ENCODE measurements around the gene GNPNAT1.

GNPNAT1 gene

GRCh38 chr14:52791223-52792096 lies at the start of gene GNPNAT1:
GNPNAT1 (minus strand) TSS chr14:52791607; CDS start chr14:52784650, 6,957 bp downstream.
- Mint-ChIP-seq H3K27ac (peak within 1 kb of the TSS; percentile 79), H3K27me3 (no peaks in the 10 kb centered on the region), H3K4me1 (peaks cover 34% of the 10 kb centered on the region), H3K9me3 (peaks cover under 1% of the 10 kb centered on the region), H3K36me3 (peaks cover 8% of the 10 kb centered on the region), H3K4me3 (peak within 1 kb of the TSS; percentile 92)
- CTCF ChIA-PET: no interaction called here
- peak; percentile 94 for DNase-seq

- H3K4me3 Mint-ChIP-seq: no peak overlapping the region
- H3K27ac Mint-ChIP-seq: no peak overlapping the region
- no peak for DNase-seq
- no peaks in the 10 kb centered on the region for H3K4me1 Mint-ChIP-seq
- CTCF ChIA-PET: no interaction called here
- H3K9me3 Mint-ChIP-seq: no peaks in the 10 kb centered on the region
- H3K36me3 Mint-ChIP-seq: no peaks in the 10 kb centered on the region
- H3K27me3 Mint-ChIP-seq: peaks cover 5% of the 10 kb centered on the region
Observed at GRCh38 chr14:52840877-52841276, 49.5 kb upstream of the GNPNAT1 start.

DNA sequence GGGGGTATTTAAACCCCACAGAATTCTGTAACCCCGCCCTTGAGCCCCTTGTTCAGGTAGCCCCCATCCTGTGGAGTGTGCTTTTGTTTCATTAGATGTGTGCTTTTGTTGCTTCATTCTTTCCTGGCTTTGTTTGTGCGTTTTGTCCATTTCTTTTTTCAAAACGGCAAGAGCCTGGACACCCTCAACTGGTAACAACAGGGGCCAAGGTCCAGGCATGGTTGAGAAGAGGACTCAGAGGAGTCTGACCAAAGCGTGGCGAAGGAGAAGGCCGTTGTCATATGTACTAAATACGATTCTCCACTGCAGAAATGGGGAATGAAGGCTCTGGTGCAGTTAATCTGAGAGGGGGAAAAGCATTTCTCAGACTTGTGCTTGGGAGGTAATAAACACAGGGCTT lies 46.0 kb upstream of the GNPNAT1 start:
- Mint-ChIP-seq H3K27me3 (peaks cover 5% of the 10 kb centered on the region), H3K4me3 (no peak overlapping the region), H3K4me1 (no peaks in the 10 kb centered on the region), H3K36me3 (no peaks in the 10 kb centered on the region), H3K9me3 (no peaks in the 10 kb centered on the region), H3K27ac (no peak overlapping the region)
- DNase-seq: no peak
- CTCF ChIA-PET: no interaction called here

DNA sequence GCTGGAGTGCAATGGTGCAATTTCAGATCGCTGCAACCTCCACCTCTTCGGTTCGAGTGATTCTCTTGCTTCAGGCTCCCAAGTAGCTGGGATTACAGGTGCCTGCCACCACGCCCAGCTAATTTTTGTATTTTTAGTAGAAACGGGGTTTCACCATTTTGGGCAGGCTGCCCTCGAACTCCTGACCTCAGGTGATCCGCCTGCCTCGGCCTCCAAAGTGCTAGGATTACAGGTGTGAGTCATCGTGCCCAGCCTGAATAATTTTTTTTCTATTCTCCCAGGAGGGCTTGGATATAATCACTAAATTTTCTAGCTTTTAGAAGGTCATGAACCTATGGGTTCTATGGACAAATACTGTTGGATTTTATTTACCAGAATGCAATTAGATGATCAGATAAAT lies 44.7 kb upstream of the GNPNAT1 start:
- no peaks in the 10 kb centered on the region for H3K36me3 Mint-ChIP-seq
- CTCF ChIA-PET: interaction anchor here (0.7 kb wide), 1 partner anchor 93 kb away, joined by 4 read pairs; no protein-coding TSS in a partner anchor
- DNase-seq: no peak
- peaks cover 8% of the 10 kb centered on the region for H3K27me3 Mint-ChIP-seq
- H3K4me1 Mint-ChIP-seq: no peaks in the 10 kb centered on the region
- no peaks in the 10 kb centered on the region for H3K9me3 Mint-ChIP-seq
- H3K27ac Mint-ChIP-seq: no peak overlapping the region
- H3K4me3 Mint-ChIP-seq: no peak overlapping the region

- H3K27me3 Mint-ChIP-seq: peaks cover 8% of the 10 kb centered on the region
- CTCF ChIA-PET: interaction anchor here (0.9 kb wide), 1 partner anchor 219 kb away, joined by 4 read pairs; no protein-coding TSS in a partner anchor
- DNase-seq: no peak
- no peaks in the 10 kb centered on the region for H3K4me1 Mint-ChIP-seq
- no peaks in the 10 kb centered on the region for H3K9me3 Mint-ChIP-seq
- no peak overlapping the region for H3K4me3 Mint-ChIP-seq
- H3K36me3 Mint-ChIP-seq: no peaks in the 10 kb centered on the region
- no peak overlapping the region for H3K27ac Mint-ChIP-seq
Observed at GRCh38 chr14:52835122-52835903, 43.9 kb upstream of the GNPNAT1 start.

DNA sequence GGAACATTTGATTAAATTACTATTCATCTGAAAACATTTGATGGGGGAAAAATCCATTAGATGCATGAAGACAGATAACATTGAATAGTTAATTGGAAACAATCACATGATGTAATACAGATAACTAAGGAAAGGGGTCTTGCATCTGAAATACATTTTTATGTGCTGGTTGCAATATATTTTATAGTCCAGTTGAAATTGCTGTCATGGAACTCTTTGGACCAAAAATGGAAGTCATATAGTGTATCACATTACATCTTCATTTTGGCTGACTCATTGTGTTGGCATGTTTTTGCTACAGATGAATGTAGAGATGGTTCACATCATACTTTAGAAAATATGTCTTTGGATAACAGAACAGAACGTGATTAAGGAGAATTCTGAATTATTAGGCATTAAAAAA lies 43.0 kb upstream of the GNPNAT1 start:
- no peak for DNase-seq
- H3K36me3 Mint-ChIP-seq: no peaks in the 10 kb centered on the region
- CTCF ChIA-PET: interaction anchor here (0.8 to 0.9 kb wide), 2 partner anchors 220 to 471 kb away, joined by 4 read pairs; no protein-coding TSS in a partner anchor
- no peaks in the 10 kb centered on the region for H3K9me3 Mint-ChIP-seq
- no peaks in the 10 kb centered on the region for H3K4me1 Mint-ChIP-seq
- H3K27me3 Mint-ChIP-seq: peaks cover 11% of the 10 kb centered on the region
- no peak overlapping the region for H3K4me3 Mint-ChIP-seq
- no peak overlapping the region for H3K27ac Mint-ChIP-seq

- no peak for DNase-seq
- Mint-ChIP-seq H3K4me1 (no peaks in the 10 kb centered on the region), H3K4me3 (no peak overlapping the region), H3K36me3 (no peaks in the 10 kb centered on the region), H3K9me3 (no peaks in the 10 kb centered on the region), H3K27ac (no peak overlapping the region), H3K27me3 (peaks cover 11% of the 10 kb centered on the region)
- CTCF ChIA-PET: interaction anchor here (0.8 kb wide), 1 partner anchor 472 kb away, joined by 4 read pairs; no protein-coding TSS in a partner anchor
Observed at GRCh38 chr14:52833891-52834290, 42.5 kb upstream of the GNPNAT1 start.

DNA sequence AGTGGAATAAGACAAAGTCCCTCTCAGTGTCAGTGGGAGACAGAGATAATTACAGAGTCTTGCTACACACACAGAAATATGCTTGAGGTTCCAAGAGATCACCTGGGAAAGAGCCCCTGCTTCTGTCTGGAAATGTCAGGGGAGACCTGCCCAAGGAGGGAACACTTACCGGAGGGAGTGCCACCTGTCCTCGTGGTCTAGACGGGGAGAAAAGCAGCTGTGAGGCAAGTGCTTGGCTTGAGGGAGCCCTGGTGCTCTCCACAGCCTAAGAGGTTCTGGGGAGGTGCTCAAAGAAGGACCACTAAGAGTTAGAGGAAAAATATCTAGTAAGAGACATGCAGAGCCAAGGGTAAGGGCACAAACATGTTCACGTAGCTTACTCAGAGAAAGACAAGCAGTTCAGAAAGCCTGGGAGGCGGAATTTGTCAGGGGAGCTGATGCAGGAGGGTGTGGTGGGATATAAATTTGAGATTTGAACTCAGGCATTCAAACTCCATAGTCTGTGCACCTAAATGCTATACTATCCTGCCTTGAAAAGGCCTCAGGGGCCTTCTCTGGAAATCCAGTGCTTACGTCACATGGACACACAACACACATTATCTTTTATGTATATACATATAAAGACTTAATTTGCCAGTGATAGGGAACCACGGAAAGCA lies 38.2 kb upstream of the GNPNAT1 start:
- no peaks in the 10 kb centered on the region for H3K9me3 Mint-ChIP-seq
- H3K27ac Mint-ChIP-seq: no peak overlapping the region
- no peak for DNase-seq
- CTCF ChIA-PET: interaction anchor here (0.7 to 2.0 kb wide), 3 partner anchors 132 to 476 kb away, joined by 3 to 5 read pairs (median 3); no protein-coding TSS in a partner anchor
- no peaks in the 10 kb centered on the region for H3K4me1 Mint-ChIP-seq
- peaks cover 9% of the 10 kb centered on the region for H3K27me3 Mint-ChIP-seq
- no peak overlapping the region for H3K4me3 Mint-ChIP-seq
- no peaks in the 10 kb centered on the region for H3K36me3 Mint-ChIP-seq

DNA sequence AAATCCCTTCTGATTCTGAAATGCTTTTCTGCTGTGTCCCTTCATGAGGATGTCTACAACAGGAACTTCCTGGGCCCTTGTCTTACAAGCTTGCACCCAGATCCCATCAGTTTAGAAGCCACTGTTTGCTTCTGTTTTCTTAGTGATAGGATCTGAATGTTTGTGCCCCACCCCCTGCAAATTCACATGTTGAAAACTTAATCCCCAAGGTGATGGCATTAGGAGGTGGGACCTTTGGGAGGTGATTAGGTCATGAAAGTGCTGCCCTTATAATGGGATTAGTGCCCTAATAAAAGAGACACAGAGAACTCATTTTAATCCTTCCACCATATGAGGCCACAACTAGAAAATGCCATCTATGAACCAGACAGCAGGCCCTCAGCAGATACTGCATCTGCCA lies 36.0 kb upstream of the GNPNAT1 start:
- Mint-ChIP-seq H3K36me3 (no peaks in the 10 kb centered on the region), H3K9me3 (no peaks in the 10 kb centered on the region), H3K27ac (no peak overlapping the region), H3K4me1 (no peaks in the 10 kb centered on the region), H3K4me3 (no peak overlapping the region), H3K27me3 (peaks cover 9% of the 10 kb centered on the region)
- DNase-seq: no peak
- CTCF ChIA-PET: no interaction called here

GRCh38 chr14:52825085-52825484 lies 33.7 kb upstream of the GNPNAT1 start:
- H3K27ac Mint-ChIP-seq: no peak overlapping the region
- CTCF ChIA-PET: interaction anchor here (0.6 to 3.3 kb wide), 8 partner anchors 136 to 500 kb away, joined by 3 to 15 read pairs (median 4); no protein-coding TSS in a partner anchor
- H3K4me1 Mint-ChIP-seq: no peaks in the 10 kb centered on the region
- H3K9me3 Mint-ChIP-seq: no peaks in the 10 kb centered on the region
- H3K4me3 Mint-ChIP-seq: no peak overlapping the region
- H3K27me3 Mint-ChIP-seq: peaks cover 7% of the 10 kb centered on the region
- no peaks in the 10 kb centered on the region for H3K36me3 Mint-ChIP-seq
- no peak for DNase-seq

- no peaks in the 10 kb centered on the region for H3K36me3 Mint-ChIP-seq
- CTCF ChIA-PET: interaction anchor here (0.6 to 3.3 kb wide), 6 partner anchors 127 to 501 kb away, joined by 3 to 15 read pairs (median 3); no protein-coding TSS in a partner anchor
- H3K9me3 Mint-ChIP-seq: no peaks in the 10 kb centered on the region
- DNase-seq: no peak
- no peaks in the 10 kb centered on the region for H3K4me1 Mint-ChIP-seq
- no peak overlapping the region for H3K27ac Mint-ChIP-seq
- H3K4me3 Mint-ChIP-seq: no peak overlapping the region
- peaks cover 4% of the 10 kb centered on the region for H3K27me3 Mint-ChIP-seq
Observed at GRCh38 chr14:52824462-52824861, 33.1 kb upstream of the GNPNAT1 start.

DNA sequence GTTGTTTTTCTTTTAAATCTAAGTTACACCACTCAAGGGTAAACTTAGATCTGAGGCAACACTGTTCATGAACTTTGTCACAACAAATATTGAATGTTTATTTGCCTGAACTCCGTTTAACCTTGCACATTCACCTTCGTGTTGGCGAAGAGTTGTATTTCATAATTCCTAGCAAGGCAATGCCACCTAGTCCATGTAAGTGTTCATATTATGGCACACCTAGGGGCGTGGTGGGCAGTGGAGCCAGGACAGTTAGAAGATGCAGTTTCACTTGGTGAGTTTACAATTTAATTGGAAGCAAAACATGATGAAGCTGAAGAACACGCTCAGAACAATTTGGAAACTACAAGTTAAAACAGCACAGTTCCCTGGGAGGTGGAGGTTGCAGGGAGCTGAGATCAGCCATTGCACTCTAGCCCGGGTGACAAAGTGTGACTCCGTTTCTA lies 30.4 kb upstream of the GNPNAT1 start:
- Mint-ChIP-seq H3K4me3 (no peak overlapping the region), H3K9me3 (no peaks in the 10 kb centered on the region), H3K27ac (no peak overlapping the region), H3K4me1 (no peaks in the 10 kb centered on the region), H3K36me3 (no peaks in the 10 kb centered on the region), H3K27me3 (peaks cover 3% of the 10 kb centered on the region)
- CTCF ChIA-PET: interaction anchor here (1.6 kb wide), 1 partner anchor 234 kb away, joined by 4 read pairs; no protein-coding TSS in a partner anchor
- no peak for DNase-seq

- CTCF ChIA-PET: interaction anchor here (0.7 kb wide), 1 partner anchor 456 kb away, joined by 3 read pairs; no protein-coding TSS in a partner anchor
- Mint-ChIP-seq H3K9me3 (no peaks in the 10 kb centered on the region), H3K27ac (no peak overlapping the region), H3K36me3 (no peaks in the 10 kb centered on the region), H3K27me3 (no peaks in the 10 kb centered on the region), H3K4me3 (no peak overlapping the region), H3K4me1 (no peaks in the 10 kb centered on the region)
- DNase-seq: no peak
Observed at GRCh38 chr14:52808101-52808500, 16.7 kb upstream of the GNPNAT1 start.

GRCh38 chr14:52806115-52806514 lies 14.7 kb upstream of the GNPNAT1 start:
- no peak overlapping the region for H3K4me3 Mint-ChIP-seq
- H3K36me3 Mint-ChIP-seq: no peaks in the 10 kb centered on the region
- no peak for DNase-seq
- no peak overlapping the region for H3K27ac Mint-ChIP-seq
- CTCF ChIA-PET: no interaction called here
- H3K4me1 Mint-ChIP-seq: no peaks in the 10 kb centered on the region
- H3K27me3 Mint-ChIP-seq: peaks cover 3% of the 10 kb centered on the region
- H3K9me3 Mint-ChIP-seq: no peaks in the 10 kb centered on the region

Measured in activated naive CD4-positive, alpha-beta T cell treated with anti-CD3 and anti-CD28 coated beads, Interleukin-2, amount 10 ng/mL, durations not matched to agents 7 days and 5 days (primary cell).